NCI-H1417 (cell line): ENCODE results near the gene FOSL1.

Experiments used
- DNase-seq, 3 experiments: peaks; one replicate each; lab custom pipeline; 2025; lab: John Stamatoyannopoulos, UW

FOSL1 gene

GRCh38 chr11:65882120-65883057 is 17.8 kb downstream of the FOSL1 start:
- no peak for DNase-seq

- no peak for DNase-seq
These were observed 19.3 kb downstream of the FOSL1 start for GRCh38 chr11:65880844-65881421.

GRCh38 chr11:65880027-65880426 is 20.2 kb downstream of the FOSL1 start:
- DNase-seq = no peak

GRCh38 chr11:65879617-65880016 is 20.6 kb downstream of the FOSL1 start, which contains the start of gene CTSW:
Gene CTSW (plus strand): TSS chr11:65879837. CDS start chr11:65879855, 18 bp downstream.
- DNase-seq = no peak

GRCh38 chr11:65873318-65874156 is 26.7 kb downstream of the FOSL1 start:
- DNase-seq = peak; percentile 91 to 97 (median 96)

- DNase-seq = no peak
These were observed 27.4 kb downstream of the FOSL1 start, which contains the start of gene EFEMP2 for GRCh38 chr11:65872586-65873317. Gene EFEMP2 (minus strand): TSS chr11:65872800. CDS start chr11:65872354, 446 bp downstream.

GRCh38 chr11:65871811-65872548 is 28.2 kb downstream of the FOSL1 start:
- DNase-seq = no peak

GRCh38 chr11:65870706-65871681 is 29.2 kb downstream of the FOSL1 start:
- DNase-seq = peak; percentile 33 to 65 (median 63)

- no peak for DNase-seq
These were observed 29.9 kb downstream of the FOSL1 start for GRCh38 chr11:65870307-65870658.

- DNase-seq = no peak
These were observed 30.4 kb downstream of the FOSL1 start for GRCh38 chr11:65869643-65870306.

- DNase-seq = no peak
These were observed 31.3 kb downstream of the FOSL1 start for GRCh38 chr11:65868907-65869306.

- peak in 1 of 3 experiments; percentile 36 for DNase-seq
These were observed 32.0 kb downstream of the FOSL1 start for GRCh38 chr11:65868076-65868667.

GRCh38 chr11:65867284-65868071 is 32.7 kb downstream of the FOSL1 start:
- no peak for DNase-seq

GRCh38 chr11:65866509-65867283 is 33.5 kb downstream of the FOSL1 start:
- no peak for DNase-seq

GRCh38 chr11:65865550-65866172 is 34.5 kb downstream of the FOSL1 start:
- no peak for DNase-seq

GRCh38 chr11:65864706-65865471 is 35.3 kb downstream of the FOSL1 start:
- DNase-seq = no peak
